Transverse colon (tissue), 4 donors: ENCODE measurements around the gene CSDE1. TPM values are rescaled to one million over a fixed set of nuclear protein-coding genes. Genes with fewer than 3 reads are reported as not detected.

Source experiments
- DNase-seq: peaks from one replicate; pipeline ENCODE4 v3.0.0-alpha.2; 2019
- H3K27ac ChIP-seq, 4 donors: fragments of 200-600 bp; sonication (generic); 2 replicates each; pipeline ENCODE4 v1.5.1; 2016 to 2018; ENCODE audit warnings: inconsistent platforms in 4 of 4
- H3K27me3 ChIP-seq: fragments of 200-600 bp; sonication (generic); 2 replicates; pipeline ENCODE4 v1.5.1; 2017; ENCODE audit warnings: inconsistent platforms
- H3K36me3 ChIP-seq, 4 donors: fragments of 200-600 bp; sonication (generic); 2 replicates each; pipeline ENCODE4 v1.5.1; 2017 to 2019; ENCODE audit warnings: inconsistent platforms in 4 of 4
- H3K4me1 ChIP-seq, 4 donors: fragments of 200-600 bp; sonication (generic); 2 replicates each; pipeline ENCODE4 v1.5.1; 2017 to 2020; ENCODE audit warnings: inconsistent platforms in 4 of 4
- H3K4me3 ChIP-seq, 4 donors: fragments of 200-600 bp; sonication (generic); 1 replicate in 1 of 4; 2 replicates in 3 of 4; pipeline versions ENCODE4 v1.5.1 to v1.6.1; 2017 to 2019; ENCODE audit warnings: inconsistent platforms in 4 of 4
- H3K9me3 ChIP-seq, 2 donors: fragments of 200-600 bp; sonication (generic); 2 replicates each; pipeline ENCODE4 v1.5.1; 2017 to 2019; ENCODE audit warnings: inconsistent platforms in 2 of 2
- EP300 ChIP-seq: sonication (generic); formaldehyde crosslinking; IDR thresholded peaks from one replicate; pipeline ENCODE4 v1.6.1; 2017; ENCODE audit warnings: antibody characterized with exemption, low read depth
- POLR2A ChIP-seq: fragments of 450-650 bp; IDR thresholded peaks from one replicate; pipeline ENCODE4 v1.6.1; 2016; ENCODE audit warnings: antibody characterized with exemption, mild to moderate bottlenecking, moderate library complexity
- POLR2AphosphoS5 ChIP-seq, 3 donors: sonication (generic); formaldehyde crosslinking; IDR thresholded peaks; one replicate each; pipeline ENCODE4 v1.6.1; 2016; ENCODE audit warnings: antibody characterized with exemption in 3 of 3
- WGBS, 2 donors: methylation state at CpG; one replicate each; pipeline ENCODE4 v1.1.5; 2018; ENCODE audit warnings: low coverage in 1 of 2; 5-methylcytosine and 5-hydroxymethylcytosine counted together
- in situ Hi-C, 4 donors: fragments of 200-750 bp; cut with MboI; loops; one replicate each; pipeline versions ENCODE4 v1.15.0 to v1.15.1; 2017; ENCODE audit warnings: low sequenced_read_pairs in 3 of 4, low pct_ligation_motif_present in 1 of 4, low pct_unique_long_range_greater_than_20kb in 1 of 4
- intact Hi-C: fragments of 100-400 bp; cut with DNase I; formaldehyde crosslinking; loops from one replicate; pipeline ENCODE4 v1.15.1; 2023; ENCODE audit warnings: low total_unique reads
- total RNA-seq, 4 donors: library from RNA; depleted of rRNA; stranded (reverse); fragments of >200 nt; gene quantifications; one replicate each; pipeline ENCODE4 v1.1.0, GENCODE V29; 2016
- TF ChIP-seq, protein P1 (sequence below), 5 experiments: fragments of 200-600 bp in 3 of 5; fragments of 450-650 bp in 2 of 5; sonication (generic) in 3 of 5; IDR thresholded peaks; 1 replicate in 2 of 5; 2 replicates in 3 of 5; pipeline ENCODE4 v1.5.1; 2016 to 2017; ENCODE audit warnings: antibody characterized with exemption in 5 of 5, inconsistent platforms in 3 of 5, mild to moderate bottlenecking in 2 of 5, moderate library complexity in 1 of 5

CSDE1 gene
- total RNA-seq, 4 donors from 2014 or later = 264 to 1,040 (median 739) TPM

DNA sequence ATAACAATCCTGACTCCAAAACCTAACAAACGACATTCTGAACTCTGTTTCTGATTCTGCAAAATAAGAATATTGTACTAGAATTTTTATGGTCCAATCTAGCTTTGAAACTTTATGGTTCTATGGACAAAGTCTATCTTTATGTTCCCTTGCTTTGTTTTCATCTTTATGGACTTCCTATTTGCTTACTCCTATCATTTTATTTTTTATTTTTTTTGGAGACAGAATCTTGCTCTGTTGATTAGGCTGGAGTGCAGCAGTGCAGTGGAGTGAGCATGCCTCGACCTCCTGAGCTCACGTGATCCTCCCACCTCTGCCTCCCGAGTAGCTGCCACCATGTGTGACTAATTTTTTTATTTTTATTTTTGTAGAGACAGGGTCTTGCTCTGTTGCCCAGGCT is 44.8 kb downstream of the CSDE1 start:
- in situ Hi-C loops (loop anchor here in 1 of 4 donors (25.0 kb wide), 1 partner anchor 126 kb away; the partner anchor contains the start of gene BCAS2), intact Hi-C loops (no loop called here)
- no peaks in the 10 kb centered on the region for H3K27me3 ChIP-seq
- no peak overlapping the region for H3K4me3 ChIP-seq
- WGBS, 2 donors = 48 to 49% methylated on average over 4 of the region's 4 CpGs
- H3K9me3 ChIP-seq = no peaks in the 10 kb centered on the region
- peaks cover 16 to 52% (median 31%) of the 10 kb centered on the region in 4 donors for H3K4me1 ChIP-seq
- DNase-seq = peak; percentile 40
- peaks cover 0 to 23% (median 11%) of the 10 kb centered on the region in 4 donors for H3K36me3 ChIP-seq
- peak overlapping the region; percentile 42 to 74 (median 56) for H3K27ac ChIP-seq
- no peak for TF ChIP-seq POLR2AphosphoS5 (IDR thresholded peaks at IDR 0.05)
- TF ChIP-seq EP300 = no peak
- TF ChIP-seq, protein P1, sequence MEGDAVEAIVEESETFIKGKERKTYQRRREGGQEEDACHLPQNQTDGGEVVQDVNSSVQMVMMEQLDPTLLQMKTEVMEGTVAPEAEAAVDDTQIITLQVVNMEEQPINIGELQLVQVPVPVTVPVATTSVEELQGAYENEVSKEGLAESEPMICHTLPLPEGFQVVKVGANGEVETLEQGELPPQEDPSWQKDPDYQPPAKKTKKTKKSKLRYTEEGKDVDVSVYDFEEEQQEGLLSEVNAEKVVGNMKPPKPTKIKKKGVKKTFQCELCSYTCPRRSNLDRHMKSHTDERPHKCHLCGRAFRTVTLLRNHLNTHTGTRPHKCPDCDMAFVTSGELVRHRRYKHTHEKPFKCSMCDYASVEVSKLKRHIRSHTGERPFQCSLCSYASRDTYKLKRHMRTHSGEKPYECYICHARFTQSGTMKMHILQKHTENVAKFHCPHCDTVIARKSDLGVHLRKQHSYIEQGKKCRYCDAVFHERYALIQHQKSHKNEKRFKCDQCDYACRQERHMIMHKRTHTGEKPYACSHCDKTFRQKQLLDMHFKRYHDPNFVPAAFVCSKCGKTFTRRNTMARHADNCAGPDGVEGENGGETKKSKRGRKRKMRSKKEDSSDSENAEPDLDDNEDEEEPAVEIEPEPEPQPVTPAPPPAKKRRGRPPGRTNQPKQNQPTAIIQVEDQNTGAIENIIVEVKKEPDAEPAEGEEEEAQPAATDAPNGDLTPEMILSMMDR (IDR thresholded peaks at IDR 0.05) = no peak
- no peak for TF ChIP-seq POLR2A

DNA sequence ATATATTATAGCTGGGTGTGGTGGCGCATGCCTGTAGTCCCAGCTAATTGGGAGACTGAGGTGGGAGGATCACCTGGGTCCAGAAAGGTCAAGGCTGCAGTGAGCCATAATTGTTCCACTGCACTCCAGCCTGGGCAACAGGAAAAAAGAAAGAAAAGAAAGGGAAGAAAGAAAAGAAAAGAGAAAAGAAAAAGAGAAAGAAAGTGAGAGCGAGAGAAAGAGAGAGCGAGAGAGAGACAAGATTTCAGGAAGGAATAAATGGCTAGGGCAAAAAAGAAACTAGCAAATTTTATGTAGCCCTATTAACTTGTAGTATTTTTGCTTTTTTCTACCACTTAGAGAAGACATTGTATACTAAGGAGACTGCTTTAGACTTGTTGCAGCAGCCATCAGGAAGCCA is 47.4 kb downstream of the CSDE1 start:
- DNase-seq = no peak
- Histone ChIP-seq H3K27ac (no peak overlapping the region), H3K4me3 (no peak overlapping the region), H3K36me3 (peaks cover 0 to 36% (median 17%) of the 10 kb centered on the region in 4 donors), H3K9me3 (no peaks in the 10 kb centered on the region), H3K27me3 (no peaks in the 10 kb centered on the region), H3K4me1 (peaks cover 7 to 39% (median 22%) of the 10 kb centered on the region in 4 donors)
- intact Hi-C loops = no loop called here
- in situ Hi-C loops = loop anchor here in 1 of 4 donors (25.0 kb wide), 1 partner anchor 123 kb away; the partner anchor contains the start of gene BCAS2
- WGBS, 2 donors = 98 to 100% methylated on average over 3 of the region's 3 CpGs
- TF ChIP-seq POLR2AphosphoS5 (IDR thresholded peaks at IDR 0.05) = no peak
- TF ChIP-seq POLR2A = no peak
- TF ChIP-seq EP300 = no peak
- TF ChIP-seq, protein P1 (IDR thresholded peaks at IDR 0.05) = no peak

DNA sequence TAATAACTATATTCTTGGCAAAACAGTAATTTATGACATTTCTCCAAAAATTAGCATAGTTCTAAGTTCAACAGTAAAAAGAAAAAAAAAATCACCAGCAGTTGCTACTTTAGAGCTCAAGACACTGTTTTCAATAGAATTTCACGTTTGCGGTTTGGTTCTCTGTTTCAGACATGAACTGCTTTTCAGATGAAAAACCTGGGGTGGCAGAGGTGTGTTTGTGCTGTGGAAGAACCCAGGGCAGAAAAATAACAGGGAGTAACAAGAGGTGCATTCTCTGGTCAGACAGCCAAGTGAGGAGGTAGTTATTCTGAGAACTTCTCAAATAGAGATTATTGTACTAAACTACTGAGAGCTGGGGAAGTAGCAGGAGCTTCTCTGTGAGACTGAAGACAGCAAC is 50.2 kb downstream of the CSDE1 start:
- Histone ChIP-seq H3K4me3 (no peak overlapping the region), H3K36me3 (peaks cover 0 to 36% (median 17%) of the 10 kb centered on the region in 4 donors), H3K27me3 (no peaks in the 10 kb centered on the region), H3K27ac (no peak overlapping the region), H3K4me1 (peaks cover 0 to 11% (median 3%) of the 10 kb centered on the region in 4 donors), H3K9me3 (no peaks in the 10 kb centered on the region)
- DNase-seq = no peak
- TF ChIP-seq, protein P1 (IDR thresholded peaks at IDR 0.05) = no peak
- TF ChIP-seq EP300 = no peak
- no peak for TF ChIP-seq POLR2A
- TF ChIP-seq POLR2AphosphoS5 (IDR thresholded peaks at IDR 0.05) = no peak
- 84 to 93% methylated on average over 2 of the region's 2 CpGs for WGBS, 2 donors
- in situ Hi-C loops (loop anchor here in 1 of 4 donors (25.0 kb wide), 1 partner anchor 120 kb away; the partner anchor contains the start of gene BCAS2), intact Hi-C loops (no loop called here)

DNA sequence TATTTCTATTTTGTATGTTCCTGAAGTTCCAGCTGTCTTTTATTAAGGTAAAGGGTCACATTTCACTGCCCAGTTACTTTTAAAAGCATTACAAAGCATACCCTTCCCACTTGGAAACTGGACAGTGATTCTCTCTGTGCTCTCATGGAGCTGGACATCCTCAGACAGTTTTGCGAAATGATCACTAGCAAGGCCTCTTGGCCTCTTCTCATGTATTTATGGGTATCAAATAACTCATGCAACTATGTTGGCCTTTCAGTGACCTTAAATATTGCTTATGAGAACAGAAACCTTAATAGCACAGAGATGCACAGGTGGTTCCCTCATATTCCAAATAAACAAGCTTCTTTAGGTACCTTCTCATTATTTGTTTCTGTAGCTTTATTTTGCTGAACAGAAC is 54.5 kb downstream of the CSDE1 start:
- Histone ChIP-seq H3K9me3 (no peaks in the 10 kb centered on the region), H3K27me3 (no peaks in the 10 kb centered on the region), H3K4me1 (no peaks in the 10 kb centered on the region), H3K4me3 (no peak overlapping the region), H3K27ac (peak overlapping the region in 1 of 4 donors; percentile 27), H3K36me3 (peaks cover 0 to 21% (median 10%) of the 10 kb centered on the region in 4 donors)
- WGBS, 2 donors = 95% methylated on average over 1 of the region's 1 CpG; no CpG with 5 or more reads in 1 of the 2 donors
- intact Hi-C loops = no loop called here
- no peak for DNase-seq
- in situ Hi-C loops = loop anchor here in 1 of 4 donors (25.0 kb wide), 1 partner anchor 116 kb away; the partner anchor contains the start of gene BCAS2
- TF ChIP-seq POLR2AphosphoS5 (IDR thresholded peaks at IDR 0.05) (no peak), EP300 (no peak), POLR2A (no peak)
- TF ChIP-seq, protein P1 (IDR thresholded peaks at IDR 0.05) = no peak
